GM18858 (cell line): ENCODE results near the gene CYP27B1.

ENCODE experiments used
- ATAC-seq: cut with Tn5 transposase; IDR thresholded peaks from one replicate; pipeline ENCODE4 v1.9.1; 2021; ENCODE audit not compliant: unreplicated experiment

Gene CYP27B1, protein sequence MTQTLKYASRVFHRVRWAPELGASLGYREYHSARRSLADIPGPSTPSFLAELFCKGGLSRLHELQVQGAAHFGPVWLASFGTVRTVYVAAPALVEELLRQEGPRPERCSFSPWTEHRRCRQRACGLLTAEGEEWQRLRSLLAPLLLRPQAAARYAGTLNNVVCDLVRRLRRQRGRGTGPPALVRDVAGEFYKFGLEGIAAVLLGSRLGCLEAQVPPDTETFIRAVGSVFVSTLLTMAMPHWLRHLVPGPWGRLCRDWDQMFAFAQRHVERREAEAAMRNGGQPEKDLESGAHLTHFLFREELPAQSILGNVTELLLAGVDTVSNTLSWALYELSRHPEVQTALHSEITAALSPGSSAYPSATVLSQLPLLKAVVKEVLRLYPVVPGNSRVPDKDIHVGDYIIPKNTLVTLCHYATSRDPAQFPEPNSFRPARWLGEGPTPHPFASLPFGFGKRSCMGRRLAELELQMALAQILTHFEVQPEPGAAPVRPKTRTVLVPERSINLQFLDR

DNA sequence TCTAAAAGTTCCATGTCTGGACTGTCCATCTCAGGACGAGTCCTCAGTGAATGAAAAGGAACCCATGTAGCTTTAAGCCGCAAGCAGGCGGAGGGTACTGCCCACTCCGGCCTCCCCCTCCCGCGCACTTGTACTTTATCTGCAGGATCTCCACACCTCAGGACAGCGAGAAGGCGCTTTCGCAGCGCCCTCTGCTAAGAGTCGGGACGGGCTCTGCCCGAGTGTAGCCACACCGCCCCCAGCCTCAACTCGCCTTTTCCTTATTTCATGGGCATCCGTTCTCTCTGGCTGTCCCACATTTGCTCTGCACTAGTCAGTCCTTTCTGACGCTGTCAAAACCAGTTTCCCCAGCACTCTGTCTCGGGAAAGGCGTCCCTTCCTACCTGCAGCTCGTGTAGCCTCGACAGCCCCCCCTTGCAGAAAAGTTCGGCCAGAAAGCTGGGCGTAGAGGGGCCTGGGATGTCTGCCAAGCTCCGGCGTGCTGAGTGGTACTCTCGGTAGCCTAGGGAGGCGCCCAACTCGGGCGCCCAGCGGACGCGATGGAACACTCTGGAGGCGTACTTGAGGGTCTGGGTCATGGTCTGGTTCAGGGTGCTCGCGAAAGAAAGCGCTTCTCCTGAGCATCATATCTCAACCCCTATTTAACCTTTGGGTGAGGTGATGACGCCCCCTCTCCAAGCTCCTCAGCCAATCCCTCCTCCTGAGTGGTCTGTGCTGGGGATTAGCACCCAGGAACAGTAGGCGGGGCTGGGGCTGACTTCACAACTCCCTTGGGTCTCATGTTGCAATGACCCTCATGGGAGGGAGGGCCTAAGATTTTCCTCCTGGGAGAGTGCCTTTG lies at the start of gene CYP27B1:
TSS of gene CYP27B1 (minus strand) at position 615 of the 841 bp plus-strand sequence. CDS start at position 578, 37 bp downstream.
- no peak for ATAC-seq

DNA sequence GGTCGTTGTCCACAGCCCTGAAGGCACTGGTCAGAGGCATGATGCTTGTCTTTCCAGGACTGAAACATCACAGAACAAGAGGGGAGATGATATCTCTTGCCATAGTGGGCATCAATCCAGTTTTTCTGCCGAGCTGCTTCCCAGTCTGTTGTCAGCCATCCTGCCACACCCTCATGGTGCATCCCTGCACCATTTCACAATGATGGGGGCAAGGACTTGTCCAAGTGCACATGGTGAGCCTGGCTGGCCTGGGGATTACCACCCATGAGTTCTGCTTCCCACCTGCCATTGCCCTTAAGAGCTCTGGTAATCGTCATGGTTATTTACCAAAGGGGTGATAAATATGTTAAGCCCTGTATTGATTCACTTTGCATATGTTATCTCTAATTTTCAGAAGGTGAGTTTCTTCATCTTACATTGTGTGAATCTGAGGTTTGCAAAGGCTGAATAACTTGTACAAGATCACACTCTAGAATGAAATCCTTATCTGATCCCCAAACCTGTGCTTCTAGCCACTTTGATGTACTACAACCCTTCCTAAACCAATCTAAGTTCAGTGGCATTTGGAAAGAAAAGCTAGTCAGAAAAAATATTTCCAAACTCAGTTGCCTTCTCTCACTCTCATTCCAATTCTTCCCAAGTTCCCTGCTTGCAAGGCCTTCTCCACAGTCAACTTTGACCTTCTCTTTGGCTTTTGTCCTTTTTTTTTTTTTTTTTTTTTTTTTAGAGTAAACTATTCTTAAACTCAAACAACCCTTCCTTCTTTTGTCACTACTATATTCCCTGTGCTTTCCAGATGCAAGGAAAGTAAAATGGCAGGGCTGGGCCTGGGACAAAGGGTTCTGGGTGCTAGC lies 49.4 kb upstream of the CYP27B1 start:
- no peak for ATAC-seq

DNA sequence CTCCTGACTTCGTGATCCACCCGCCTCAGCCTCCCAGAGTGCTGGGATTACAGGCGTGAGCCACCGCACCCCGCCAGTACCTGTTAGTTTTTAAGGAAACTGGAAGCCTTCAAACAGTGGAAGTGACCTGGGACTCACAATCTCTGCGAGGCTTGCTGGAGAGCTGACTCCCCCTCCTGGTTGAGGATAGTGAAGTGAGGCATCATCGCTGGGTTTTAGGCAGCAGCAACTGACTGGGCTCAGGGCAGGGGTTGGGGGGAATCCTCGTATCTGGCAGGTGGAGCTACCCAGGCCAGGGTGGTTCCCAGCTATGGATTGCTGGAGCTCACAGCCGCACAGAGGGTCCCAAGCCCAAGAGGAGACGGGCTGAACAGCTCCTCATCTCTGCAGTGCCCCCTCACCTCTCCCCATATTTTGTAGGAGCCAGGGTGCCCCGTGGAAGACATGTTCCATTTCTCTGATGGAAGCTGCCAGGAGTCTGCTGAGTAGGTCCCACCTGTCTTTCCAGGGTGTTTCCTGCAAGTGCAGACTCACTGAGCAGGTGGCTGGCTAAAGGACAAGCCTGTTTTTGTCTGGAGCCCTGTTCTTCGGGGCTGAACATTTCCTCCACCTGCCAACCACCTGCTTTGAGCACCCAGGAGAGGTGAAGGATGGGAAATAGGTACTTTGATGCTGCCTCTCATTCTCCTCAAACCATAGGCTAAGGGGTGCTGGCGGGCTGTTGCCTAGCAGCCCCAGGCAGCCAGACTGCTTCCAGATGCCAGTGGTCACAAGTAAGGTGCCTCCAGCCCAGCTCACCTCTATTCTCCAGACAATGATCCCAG lies 48.5 kb upstream of the CYP27B1 start:
- no peak for ATAC-seq

DNA sequence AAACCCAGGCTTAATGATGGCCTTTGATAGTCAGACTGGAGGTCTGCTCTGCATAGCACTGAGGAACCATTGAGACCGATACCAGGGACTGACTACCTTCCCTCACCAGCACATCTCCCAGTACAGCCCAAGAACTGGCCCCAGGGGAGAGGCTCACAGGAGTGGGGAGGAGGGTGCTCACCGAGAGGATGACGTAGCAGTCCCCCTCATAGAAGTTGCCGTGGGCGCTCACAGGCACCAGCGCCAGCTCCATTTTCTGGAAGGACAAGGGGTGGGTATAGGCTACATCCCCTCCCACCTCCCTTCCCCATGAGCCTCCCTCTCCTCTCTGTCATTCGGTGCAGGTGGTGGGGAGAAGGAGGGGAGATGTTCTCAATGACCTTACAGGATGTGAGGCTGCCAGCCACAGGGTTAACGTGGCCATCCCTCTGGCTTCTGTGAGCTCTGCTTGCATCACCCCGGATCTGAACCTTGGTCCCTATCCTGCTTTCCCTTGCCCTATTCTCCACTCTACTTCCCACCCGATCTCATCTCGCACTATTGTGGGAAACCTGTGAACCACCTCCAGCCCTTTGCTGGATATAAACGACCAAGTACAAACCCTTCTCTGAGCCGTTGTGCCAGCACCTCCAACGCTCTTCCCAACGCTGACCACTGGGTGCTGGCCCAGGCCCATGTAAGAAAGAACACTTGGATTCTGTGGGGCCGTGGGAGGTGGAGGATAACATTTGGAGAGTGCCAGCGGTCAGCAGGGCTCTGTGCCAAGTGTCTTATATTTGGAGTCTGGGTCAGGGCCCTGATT lies 47.3 kb upstream of the CYP27B1 start:
- ATAC-seq = no peak

DNA sequence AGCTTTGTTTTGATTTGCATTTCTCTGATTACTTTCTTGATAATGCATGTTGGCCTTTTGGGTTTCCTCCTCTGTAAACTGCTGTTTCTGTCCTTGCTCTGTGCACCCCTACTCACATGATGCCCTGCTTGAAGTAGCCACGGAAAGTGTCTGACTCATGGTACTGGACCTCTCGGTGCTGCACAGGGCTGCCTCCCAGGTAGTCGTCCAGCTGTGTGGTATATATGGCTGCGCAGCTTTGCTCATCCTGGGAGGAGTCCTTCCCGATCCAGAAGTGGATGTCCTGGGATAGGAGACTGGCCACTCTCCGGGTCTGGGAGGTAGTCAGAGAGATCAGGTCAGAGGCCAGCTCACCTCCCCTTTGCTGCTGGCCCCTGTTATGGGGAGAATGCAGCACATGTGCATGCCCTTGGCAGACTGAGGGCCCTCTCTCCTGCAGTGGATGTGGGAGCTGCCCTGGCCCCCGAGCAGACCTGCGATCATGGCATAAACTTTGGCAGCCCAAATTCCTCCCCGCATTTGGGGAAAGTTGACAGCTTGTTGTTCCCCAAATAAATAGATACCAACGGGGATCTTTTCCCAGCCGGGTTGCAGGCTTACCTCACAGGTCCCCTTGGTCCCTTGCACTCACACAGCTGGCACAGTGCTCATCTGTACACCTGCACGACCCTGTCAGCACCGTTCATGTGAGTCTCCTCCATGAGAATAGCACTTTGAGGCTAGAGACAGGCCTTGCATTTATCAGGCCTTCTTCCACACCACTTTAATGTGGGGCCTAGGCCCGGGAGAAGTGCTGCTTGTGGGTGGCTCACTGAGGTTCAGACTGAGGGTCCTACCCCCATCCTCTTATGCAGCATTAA lies 46.5 kb upstream of the CYP27B1 start:
- no peak for ATAC-seq

DNA sequence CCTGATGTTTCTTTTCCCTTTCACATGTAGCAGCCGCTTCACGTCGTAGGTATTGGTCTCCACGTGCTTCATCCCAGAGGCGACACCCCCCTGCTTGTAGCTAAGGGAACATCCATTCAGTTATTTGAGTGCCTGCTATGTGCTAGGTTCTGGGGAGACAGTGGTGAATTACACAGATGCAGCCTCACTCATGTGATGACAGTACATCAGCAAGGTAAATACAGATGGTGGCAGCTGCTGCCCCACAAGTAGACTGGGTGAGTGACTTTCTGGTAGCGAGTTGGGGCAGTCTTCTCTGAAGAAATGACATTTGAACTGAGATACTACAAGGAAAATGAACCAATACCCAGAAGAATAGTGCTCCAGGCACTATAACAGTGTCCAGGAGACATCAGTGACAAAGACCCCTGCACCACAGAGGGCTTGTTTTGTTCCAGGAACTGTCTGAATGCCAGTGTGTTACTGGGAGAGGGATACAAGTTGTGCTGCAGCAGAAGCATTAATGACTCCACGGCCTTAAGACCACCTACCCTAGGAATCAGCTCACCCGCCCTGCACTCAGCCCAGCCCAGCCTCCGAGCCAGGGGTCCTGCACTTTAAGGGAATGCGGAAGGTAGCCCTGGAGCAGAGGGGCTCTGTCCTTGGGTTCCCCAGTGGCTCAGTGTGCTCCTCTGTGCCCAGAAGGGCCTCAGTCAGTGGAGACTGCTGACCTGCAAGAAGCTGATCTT lies 44.3 kb upstream of the CYP27B1 start:
- no peak for ATAC-seq

DNA sequence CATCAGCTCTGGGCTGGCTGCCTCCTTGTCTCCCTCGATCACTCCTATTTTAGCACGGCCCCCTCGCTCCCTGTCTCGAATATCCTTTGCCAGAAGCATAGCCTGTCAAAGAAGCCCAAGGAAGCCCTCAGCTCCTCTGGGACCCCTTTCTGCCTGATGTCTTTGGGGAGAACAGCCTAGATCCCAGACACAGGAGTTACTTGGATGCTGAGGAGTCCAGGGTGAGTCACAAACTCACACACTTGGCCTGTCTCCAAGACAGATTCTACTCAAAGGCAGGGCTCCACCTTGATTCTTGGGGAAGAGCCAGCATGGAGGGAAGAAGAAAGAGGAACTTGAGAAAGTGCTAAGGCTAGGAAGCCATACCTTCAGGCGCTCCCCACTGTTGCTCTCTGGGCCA lies 43.6 kb upstream of the CYP27B1 start:
- no peak for ATAC-seq

DNA sequence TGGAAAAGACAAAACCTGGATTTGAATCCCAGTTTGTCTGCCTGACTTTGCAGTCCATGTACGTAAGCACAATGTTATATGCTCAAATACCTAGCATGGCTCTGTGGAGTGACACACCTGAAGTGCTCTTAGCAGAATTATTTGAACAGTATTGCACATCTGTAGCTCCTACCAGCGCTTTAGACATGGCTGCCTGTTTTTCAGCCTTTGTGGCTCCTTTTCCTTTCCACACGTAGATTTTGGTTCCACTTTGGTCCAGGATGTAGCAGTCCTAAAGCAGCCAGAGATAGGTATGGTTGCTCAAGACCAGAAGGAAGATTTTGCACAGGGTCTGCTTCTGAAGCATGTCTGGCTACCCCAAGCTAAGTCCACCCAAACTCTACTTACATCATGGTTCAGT lies 42.5 kb upstream of the CYP27B1 start:
- no peak for ATAC-seq

DNA sequence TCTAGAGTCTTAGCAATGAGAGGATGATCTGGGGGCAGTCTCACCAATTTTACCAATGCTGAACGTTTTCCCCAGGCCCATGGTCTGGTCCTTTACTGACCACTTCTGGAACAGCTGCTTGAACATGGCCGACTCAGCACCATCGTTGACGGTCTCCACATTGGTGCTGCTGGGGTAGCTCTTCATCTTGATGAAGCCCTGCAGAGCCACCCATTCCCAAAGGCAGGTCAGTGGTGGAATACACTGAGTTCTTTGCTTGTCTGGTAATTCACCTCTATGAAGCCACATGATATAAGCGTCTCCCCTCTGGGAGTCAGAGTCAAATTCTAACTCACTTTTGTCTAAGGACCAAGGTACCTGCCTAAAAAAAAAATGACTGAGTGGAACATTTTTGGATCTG lies 41.5 kb upstream of the CYP27B1 start:
- no peak for ATAC-seq

DNA sequence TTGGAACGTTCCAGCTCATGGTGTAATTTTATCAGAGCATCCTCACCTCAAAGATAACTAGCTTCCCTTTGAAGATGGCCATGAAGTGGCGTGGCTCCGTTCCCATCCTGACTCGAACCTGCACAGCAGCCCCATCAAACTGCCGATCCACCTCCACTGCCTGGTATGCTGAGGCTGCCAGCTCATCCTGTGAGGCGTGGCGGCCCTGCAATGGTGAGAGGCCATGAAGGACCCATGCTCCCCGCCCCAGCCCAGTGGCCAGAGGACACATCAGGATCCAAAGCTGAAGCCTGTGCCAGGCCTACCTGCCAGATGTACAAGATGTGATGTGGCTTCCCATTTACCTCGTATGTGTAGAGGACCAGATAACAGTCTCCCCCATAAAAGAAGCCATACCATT lies 40.4 kb upstream of the CYP27B1 start:
- ATAC-seq = no peak

DNA sequence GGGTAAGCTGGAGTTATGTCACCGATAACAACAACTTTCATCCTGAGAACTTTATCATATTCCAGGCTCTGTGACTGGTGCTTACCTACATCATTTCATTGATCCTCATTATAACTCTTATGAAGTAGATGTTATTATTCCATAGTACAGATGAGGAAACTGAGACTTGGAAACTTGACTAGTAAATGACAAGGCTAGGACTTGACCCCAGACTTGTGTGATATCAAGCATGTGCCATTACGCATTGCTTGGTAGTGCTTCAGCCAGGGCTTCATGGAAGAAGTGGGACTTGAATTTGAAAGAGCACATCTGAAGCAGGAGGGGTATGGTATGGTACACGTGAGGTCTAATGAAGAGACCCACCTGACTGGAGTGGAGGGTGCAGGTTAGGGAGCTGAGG lies 39.8 kb upstream of the CYP27B1 start:
- no peak for ATAC-seq

DNA sequence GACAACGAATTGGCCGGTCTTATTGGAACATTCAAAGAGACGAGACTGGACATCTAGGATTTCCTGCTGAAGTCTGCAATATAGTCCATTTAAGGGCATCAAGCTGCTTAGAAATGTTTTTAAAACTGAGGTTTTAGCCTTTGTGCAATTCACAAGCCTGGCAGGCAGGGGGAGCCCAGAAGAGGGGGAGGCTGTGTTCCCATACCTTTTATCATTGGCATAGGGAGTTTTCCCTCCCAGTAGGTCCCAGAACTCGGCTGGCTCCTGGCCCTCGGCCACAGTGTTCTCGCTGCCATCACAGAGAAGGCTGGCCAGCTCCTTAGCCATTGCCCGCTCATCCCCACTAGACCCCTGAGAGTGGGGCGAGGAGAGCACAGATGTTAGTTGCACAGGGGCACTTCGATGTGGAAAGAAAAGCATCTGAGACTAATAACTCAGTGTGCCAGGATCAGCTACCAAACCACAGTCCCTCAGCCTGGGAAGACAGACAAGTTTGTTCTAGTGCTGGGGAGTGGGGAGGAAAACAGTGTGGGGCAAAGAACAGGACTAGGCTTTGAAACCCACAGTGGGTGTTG lies 36.5 kb upstream of the CYP27B1 start:
- no peak for ATAC-seq

DNA sequence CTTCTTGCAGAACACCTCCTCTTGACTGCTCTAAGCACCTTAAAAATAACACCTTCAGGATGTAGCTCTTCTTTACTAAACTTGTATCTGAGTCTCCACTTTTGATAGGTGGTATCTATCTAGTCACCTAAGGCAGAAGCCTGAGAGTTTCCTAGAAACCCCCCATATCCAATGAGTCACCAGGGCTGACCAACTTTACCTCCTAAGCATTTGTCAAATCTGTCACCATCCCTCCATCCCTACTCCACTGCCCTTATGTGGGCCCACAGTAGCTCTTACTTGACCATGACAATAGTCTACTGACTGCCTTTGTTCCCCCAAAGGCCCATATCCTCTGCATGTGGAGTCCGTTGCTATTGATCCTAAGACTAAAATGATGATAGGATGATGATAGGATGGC lies 35.7 kb upstream of the CYP27B1 start:
- no peak for ATAC-seq

DNA sequence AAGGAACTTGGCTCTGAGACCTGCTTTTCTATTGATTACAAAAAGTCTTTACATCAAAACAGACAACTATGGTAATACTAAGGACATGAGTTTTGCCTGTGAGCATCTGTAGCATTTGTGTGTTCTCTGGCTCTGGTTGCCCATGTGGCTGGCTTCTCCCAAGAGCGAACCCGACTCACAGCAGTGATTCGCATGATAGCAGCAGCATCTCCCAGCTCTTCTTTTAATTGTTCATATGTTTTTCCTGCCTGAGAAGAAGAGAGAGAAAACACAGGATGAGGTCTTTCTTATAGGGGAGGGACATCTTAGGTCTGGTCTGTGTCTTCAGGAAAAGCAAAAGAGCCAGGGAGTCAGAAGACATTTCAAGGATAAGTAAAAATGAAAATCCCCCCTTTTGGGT lies 34.1 kb upstream of the CYP27B1 start:
- no peak for ATAC-seq

DNA sequence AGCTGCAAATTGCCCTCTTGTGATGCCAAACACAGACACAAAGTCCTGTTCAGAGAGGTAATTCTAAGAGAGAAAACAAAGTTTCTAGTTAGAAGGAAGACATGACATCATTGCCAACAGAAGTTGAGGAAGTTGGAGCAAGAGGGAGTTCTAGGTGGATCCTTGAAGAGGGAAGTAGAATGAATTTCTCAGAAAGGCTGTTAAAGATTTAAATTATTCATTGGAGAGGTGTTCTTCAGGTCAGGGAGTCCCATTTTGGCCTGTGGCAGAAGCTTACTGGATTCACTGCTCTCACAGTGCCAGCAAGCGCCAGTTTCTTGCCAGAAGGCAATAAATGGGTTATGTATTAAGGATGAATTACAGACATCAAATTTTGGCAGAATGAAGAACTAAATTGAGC lies 31.1 kb upstream of the CYP27B1 start:
- no peak for ATAC-seq

DNA sequence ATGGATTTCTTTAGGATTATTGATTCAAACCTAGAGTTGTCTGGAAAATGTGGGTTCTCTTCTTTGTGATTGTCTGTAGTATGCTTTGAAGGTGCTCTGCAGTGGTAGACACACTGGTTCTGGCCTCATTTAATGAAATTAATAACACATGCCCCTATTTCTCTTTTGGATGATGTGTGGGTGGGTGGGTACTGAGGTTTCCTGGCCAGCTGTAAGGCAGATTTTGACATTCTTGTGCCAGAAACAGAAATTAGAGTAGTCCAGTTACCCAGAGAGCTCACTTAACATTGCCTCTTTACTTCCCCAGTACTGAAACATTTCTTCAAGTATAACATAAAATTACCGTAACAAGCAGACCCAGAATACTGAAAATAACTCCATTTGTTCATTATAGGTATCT lies 30.1 kb upstream of the CYP27B1 start:
- ATAC-seq = no peak

DNA sequence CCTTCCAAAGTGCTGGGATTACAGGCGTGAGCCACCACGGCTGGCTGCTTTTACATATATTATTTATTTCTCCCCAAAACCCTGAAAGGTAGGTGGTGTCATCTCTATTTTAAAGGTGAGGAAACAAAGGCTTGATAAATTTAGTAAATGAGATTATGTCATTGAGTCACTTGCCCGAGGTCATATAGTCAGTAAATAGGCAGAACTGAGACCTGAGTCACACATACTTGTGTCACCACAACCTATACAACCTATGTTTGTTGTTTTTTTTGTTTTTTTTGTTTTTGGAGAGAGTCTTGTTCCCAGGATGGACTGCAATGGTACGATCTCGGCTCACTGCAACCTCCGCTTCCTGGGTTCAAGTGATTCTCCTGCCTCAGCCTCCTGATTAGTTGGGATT lies 28.5 kb upstream of the CYP27B1 start:
- ATAC-seq = no peak

DNA sequence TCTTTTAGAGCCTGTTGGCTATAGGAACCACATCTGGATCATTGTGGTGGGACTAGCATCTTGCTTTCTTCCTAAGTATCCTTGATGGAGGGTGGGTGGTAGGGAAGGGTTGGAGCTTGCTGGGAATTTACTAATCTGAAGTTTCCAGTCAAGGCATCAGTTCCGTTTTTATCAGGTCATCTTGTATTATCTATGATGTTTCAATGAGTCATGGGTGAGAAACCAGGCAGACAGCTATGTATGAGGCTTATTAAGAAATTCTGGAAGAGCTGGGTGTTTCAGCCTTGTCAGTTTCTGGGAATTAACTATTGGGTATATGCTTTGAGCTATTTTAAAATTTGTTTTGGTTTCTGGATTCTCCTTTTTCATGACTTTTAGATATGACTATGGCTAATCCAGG lies 27.0 kb upstream of the CYP27B1 start:
- no peak for ATAC-seq
